Keratinocyte (primary cell): ENCODE measurements around the gene FBH1.

ENCODE experiments used
- CTCF ChIP-seq, 3 experiments: IDR thresholded peaks in 1 of 3; conservative IDR thresholded peaks in 1 of 3; optimal IDR thresholded peaks in 1 of 3; 2 replicates in 2 of 3; 3 replicates in 1 of 3; pipeline versions ENCODE3 to v1.5.1; 2011; ENCODE audit warnings: low read length in 3 of 3, mild to moderate bottlenecking in 3 of 3, moderate library complexity in 2 of 3, control low read depth in 1 of 3, inconsistent platforms in 1 of 3; ENCODE audit not compliant: insufficient read depth in 2 of 3; ENCODE audit errors: extremely low read depth in 1 of 3
- EZH2 ChIP-seq: IDR thresholded peaks from one replicate; pipeline ENCODE4 v1.6.1; 2012; ENCODE audit warnings: inconsistent platforms, mild to moderate bottlenecking, low read length, moderate library complexity

- TF ChIP-seq CTCF (optimal IDR thresholded peaks at IDR 0.05 in 1 of 3, IDR thresholded peaks at IDR 0.05 in 1 of 3, conservative IDR thresholded peaks at IDR 0.05 in 1 of 3; ENCODE audit: extremely low read depth in 1 of 3, insufficient read depth in 2 of 3, low read length in 3 of 3) (no peak), EZH2 (no peak)
These were observed 23.7 kb downstream of the FBH1 start for GRCh38 chr10:5913736-5914135.
